Activated CD8-positive, alpha-beta memory T cell treated with anti-CD3 and anti-CD28 coated beads, Interleukin-2, amount 50 U/mL, for 24 hours (primary cell): ENCODE data around the gene PTPRE.

Experiments used
- DNase-seq: peaks from one replicate; pipeline ENCODE4 v3.0.0-alpha.2; 2020; ENCODE audit errors: extremely low read depth

The PTPRE gene

GRCh38 chr10:127951861-127952574, 45.1 kb downstream of the PTPRE start:
- no peak for DNase-seq

- no peak for DNase-seq
Measured at GRCh38 chr10:127952575-127952869, 45.6 kb downstream of the PTPRE start.

GRCh38 chr10:127952918-127953317, 46.0 kb downstream of the PTPRE start:
- DNase-seq: no peak

- no peak for DNase-seq
Measured at GRCh38 chr10:127953876-127954275, 47.0 kb downstream of the PTPRE start.

- DNase-seq: no peak
Measured at GRCh38 chr10:127959428-127959827, 52.5 kb downstream of the PTPRE start.

GRCh38 chr10:127961071-127961470, 54.2 kb downstream of the PTPRE start:
- no peak for DNase-seq

GRCh38 chr10:127962205-127962604, 55.3 kb downstream of the PTPRE start:
- DNase-seq: no peak

GRCh38 chr10:127963136-127963535, 56.2 kb downstream of the PTPRE start:
- no peak for DNase-seq

- DNase-seq: no peak
Measured at GRCh38 chr10:127964621-127965020, 57.7 kb downstream of the PTPRE start.

GRCh38 chr10:127966875-127967274, 60.0 kb downstream of the PTPRE start:
- no peak for DNase-seq

- no peak for DNase-seq
Measured at GRCh38 chr10:127968027-127968441, 61.1 kb downstream of the PTPRE start.

GRCh38 chr10:127968659-127969058, 61.8 kb downstream of the PTPRE start:
- no peak for DNase-seq

- DNase-seq: no peak
Measured at GRCh38 chr10:127971101-127971946, 64.4 kb downstream of the PTPRE start.

GRCh38 chr10:127971963-127972615, 65.2 kb downstream of the PTPRE start:
- DNase-seq: no peak

GRCh38 chr10:127972751-127973357, 66.0 kb downstream of the PTPRE start:
- no peak for DNase-seq

- DNase-seq: no peak
Measured at GRCh38 chr10:127973791-127974311, 66.9 kb downstream of the PTPRE start.

- no peak for DNase-seq
Measured at GRCh38 chr10:127974911-127975310, 68.0 kb downstream of the PTPRE start.

GRCh38 chr10:127976286-127976685, 69.4 kb downstream of the PTPRE start:
- DNase-seq: no peak

- no peak for DNase-seq
Measured at GRCh38 chr10:127976701-127977356, 69.9 kb downstream of the PTPRE start.

- no peak for DNase-seq
Measured at GRCh38 chr10:127977357-127978009, 70.6 kb downstream of the PTPRE start.

GRCh38 chr10:127978481-127978880, 71.6 kb downstream of the PTPRE start:
- no peak for DNase-seq
